ENCODE results near the gene ARHGAP32.

ARHGAP32 gene

DNA sequence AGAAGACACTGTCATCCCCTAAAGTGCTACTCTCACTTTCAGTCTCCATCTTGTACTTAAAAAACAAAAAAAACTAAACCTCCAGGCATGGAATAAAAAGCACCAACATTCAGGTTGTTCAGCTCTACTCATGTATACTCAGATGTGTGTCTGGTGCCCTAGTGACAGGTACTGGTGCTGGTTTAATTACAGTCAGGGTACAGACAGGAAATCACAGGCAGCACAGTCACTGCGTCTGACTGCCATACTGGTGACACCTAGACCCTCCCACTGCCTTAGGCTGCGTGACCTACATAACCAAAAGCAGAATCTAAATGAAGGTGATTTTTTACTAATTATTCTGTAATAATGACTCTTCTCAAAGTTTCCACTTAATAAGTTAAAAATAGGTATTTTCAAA lies at the start of gene ARHGAP32:
Gene ARHGAP32 (minus strand): TSS at position 176 of the 400 bp plus-strand sequence. CDS start 127 bp downstream, at position 49.
- Histone ChIP-seq H3K27ac (ENCODE audit: low read depth, low read length) (peak within 1 kb of the TSS; percentile 10; the same call in 1 of the 2 replicates), H3K9me3 (ENCODE audit: control insufficient read depth, insufficient read depth, low read depth, low read length) (0 out of 2 replicates have a peak, but pooled peaks cover under 1% of the 10 kb centered on the region), H3K36me3 (ENCODE audit: control insufficient read depth, insufficient read depth, low read length) (no peaks in the 10 kb centered on the region), H3K4me3 (ENCODE audit: low read depth, low read length) (no peak within 1 kb of the TSS), H3K9ac (ENCODE audit: low read length) (no peak within 1 kb of the TSS), H3K4me1 (ENCODE audit: control insufficient read depth, insufficient read depth, low read length) (peaks cover 37% of the 10 kb centered on the region), H3K27me3 (ENCODE audit: control insufficient read depth, insufficient read depth, low read length) (no peaks in the 10 kb centered on the region)

DNA sequence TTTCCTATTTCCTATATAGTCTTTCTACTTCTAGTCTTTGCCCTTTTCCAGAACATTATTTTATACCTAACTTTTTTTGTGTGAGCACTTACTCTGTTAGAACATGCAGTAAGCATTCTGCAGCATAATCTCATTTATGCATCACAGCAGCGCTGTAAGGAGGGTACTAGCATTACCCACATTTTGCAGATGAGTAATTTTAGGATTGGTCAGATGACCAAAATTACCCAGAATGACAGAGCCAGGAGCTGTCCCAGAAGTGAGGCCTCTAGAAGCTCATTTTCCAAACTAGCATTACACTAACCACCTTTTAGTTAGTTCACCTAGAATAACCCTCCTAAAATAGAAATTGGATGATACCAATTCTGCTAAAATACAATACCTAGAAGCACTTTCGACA lies 47.1 kb upstream of the ARHGAP32 start:
- Histone ChIP-seq H3K9me3 (ENCODE audit: control insufficient read depth, insufficient read depth, low read depth, low read length) (0 out of 2 replicates have a peak, but pooled peaks cover 2% of the 10 kb centered on the region), H3K36me3 (ENCODE audit: control insufficient read depth, insufficient read depth, low read length) (no peaks in the 10 kb centered on the region), H3K27me3 (ENCODE audit: control insufficient read depth, insufficient read depth, low read length) (no peaks in the 10 kb centered on the region), H3K4me1 (ENCODE audit: control insufficient read depth, insufficient read depth, low read length) (no peaks in the 10 kb centered on the region), H3K9ac (ENCODE audit: low read length) (no peak overlapping the region), H3K4me3 (ENCODE audit: low read depth, low read length) (no peak overlapping the region), H3K27ac (ENCODE audit: low read depth, low read length) (no peak overlapping the region)

- Histone ChIP-seq H3K4me3 (ENCODE audit: low read depth, low read length) (no peak overlapping the region), H3K27ac (ENCODE audit: low read depth, low read length) (no peak overlapping the region), H3K36me3 (ENCODE audit: control insufficient read depth, insufficient read depth, low read length) (no peaks in the 10 kb centered on the region), H3K9ac (ENCODE audit: low read length) (no peak overlapping the region), H3K27me3 (ENCODE audit: control insufficient read depth, insufficient read depth, low read length) (no peaks in the 10 kb centered on the region), H3K4me1 (ENCODE audit: control insufficient read depth, insufficient read depth, low read length) (no peaks in the 10 kb centered on the region), H3K9me3 (ENCODE audit: control insufficient read depth, insufficient read depth, low read depth, low read length) (0 out of 2 replicates have a peak, but pooled peaks cover 2% of the 10 kb centered on the region)
Measured at GRCh38 chr11:129237880-129238638, 45.9 kb upstream of the ARHGAP32 start.

- H3K36me3 ChIP-seq (ENCODE audit: control insufficient read depth, insufficient read depth, low read length) = no peaks in the 10 kb centered on the region
- no peaks in the 10 kb centered on the region for H3K27me3 ChIP-seq (ENCODE audit: control insufficient read depth, insufficient read depth, low read length)
- H3K27ac ChIP-seq (ENCODE audit: low read depth, low read length) = no peak overlapping the region
- no peaks in the 10 kb centered on the region for H3K9me3 ChIP-seq (ENCODE audit: control insufficient read depth, insufficient read depth, low read depth, low read length)
- no peaks in the 10 kb centered on the region for H3K4me1 ChIP-seq (ENCODE audit: control insufficient read depth, insufficient read depth, low read length)
- H3K4me3 ChIP-seq (ENCODE audit: low read depth, low read length) = no peak overlapping the region
- H3K9ac ChIP-seq (ENCODE audit: low read length) = no peak overlapping the region
Measured at GRCh38 chr11:129237456-129237855, 45.3 kb upstream of the ARHGAP32 start.

DNA sequence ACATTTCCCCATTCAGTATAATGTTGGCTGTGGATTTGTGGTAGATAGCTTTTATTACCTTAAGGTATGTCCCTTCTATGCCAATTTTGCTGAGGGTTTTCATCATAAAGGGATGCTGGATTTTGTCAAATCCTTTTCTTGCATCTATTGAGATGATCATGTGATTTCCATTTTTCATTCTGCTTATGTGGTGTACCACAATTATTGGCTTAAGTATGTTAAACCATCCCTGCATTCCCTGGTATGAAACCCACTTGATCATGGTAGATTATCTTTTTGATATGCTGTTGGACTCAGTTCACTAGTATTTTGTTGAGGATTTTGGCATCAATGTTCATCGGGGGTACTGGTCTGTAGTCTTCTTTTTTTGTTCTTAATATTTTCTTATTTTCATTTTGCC lies 44.7 kb upstream of the ARHGAP32 start:
- Histone ChIP-seq H3K9ac (ENCODE audit: low read length) (no peak overlapping the region), H3K27me3 (ENCODE audit: control insufficient read depth, insufficient read depth, low read length) (no peaks in the 10 kb centered on the region), H3K4me3 (ENCODE audit: low read depth, low read length) (no peak overlapping the region), H3K36me3 (ENCODE audit: control insufficient read depth, insufficient read depth, low read length) (no peaks in the 10 kb centered on the region), H3K27ac (ENCODE audit: low read depth, low read length) (no peak overlapping the region), H3K9me3 (ENCODE audit: control insufficient read depth, insufficient read depth, low read depth, low read length) (no peaks in the 10 kb centered on the region), H3K4me1 (ENCODE audit: control insufficient read depth, insufficient read depth, low read length) (no peaks in the 10 kb centered on the region)

GRCh38 chr11:129234978-129235377 lies 42.9 kb upstream of the ARHGAP32 start:
- H3K27ac ChIP-seq (ENCODE audit: low read depth, low read length) = no peak overlapping the region
- no peaks in the 10 kb centered on the region for H3K4me1 ChIP-seq (ENCODE audit: control insufficient read depth, insufficient read depth, low read length)
- H3K36me3 ChIP-seq (ENCODE audit: control insufficient read depth, insufficient read depth, low read length) = no peaks in the 10 kb centered on the region
- no peaks in the 10 kb centered on the region for H3K27me3 ChIP-seq (ENCODE audit: control insufficient read depth, insufficient read depth, low read length)
- H3K9me3 ChIP-seq (ENCODE audit: control insufficient read depth, insufficient read depth, low read depth, low read length) = no peaks in the 10 kb centered on the region
- no peak overlapping the region for H3K4me3 ChIP-seq (ENCODE audit: low read depth, low read length)
- H3K9ac ChIP-seq (ENCODE audit: low read length) = no peak overlapping the region

DNA sequence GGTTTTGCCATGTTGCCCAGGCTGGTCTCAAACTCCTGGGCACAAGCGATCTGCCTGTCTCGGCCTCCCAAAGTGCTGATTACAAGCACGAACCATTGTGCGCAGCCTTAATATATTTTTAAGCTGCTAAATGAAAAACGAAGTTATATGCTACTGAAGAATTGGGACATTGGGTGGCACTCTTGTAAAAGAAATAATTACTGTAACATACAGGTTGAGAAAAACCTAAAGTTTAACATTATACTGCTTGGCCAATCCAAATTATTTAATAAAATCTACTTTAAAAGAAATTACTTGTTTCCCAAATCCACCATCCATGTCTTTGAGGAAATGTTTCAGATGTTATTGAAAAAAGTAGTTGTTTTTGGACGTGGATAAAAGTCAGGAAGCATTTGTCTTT lies 37.9 kb upstream of the ARHGAP32 start:
- Histone ChIP-seq H3K27me3 (ENCODE audit: control insufficient read depth, insufficient read depth, low read length) (no peaks in the 10 kb centered on the region), H3K9ac (ENCODE audit: low read length) (no peak overlapping the region), H3K36me3 (ENCODE audit: control insufficient read depth, insufficient read depth, low read length) (no peaks in the 10 kb centered on the region), H3K9me3 (ENCODE audit: control insufficient read depth, insufficient read depth, low read depth, low read length) (peaks cover 17% of the 10 kb centered on the region), H3K27ac (ENCODE audit: low read depth, low read length) (no peak overlapping the region), H3K4me3 (ENCODE audit: low read depth, low read length) (no peak overlapping the region), H3K4me1 (ENCODE audit: control insufficient read depth, insufficient read depth, low read length) (no peaks in the 10 kb centered on the region)

DNA sequence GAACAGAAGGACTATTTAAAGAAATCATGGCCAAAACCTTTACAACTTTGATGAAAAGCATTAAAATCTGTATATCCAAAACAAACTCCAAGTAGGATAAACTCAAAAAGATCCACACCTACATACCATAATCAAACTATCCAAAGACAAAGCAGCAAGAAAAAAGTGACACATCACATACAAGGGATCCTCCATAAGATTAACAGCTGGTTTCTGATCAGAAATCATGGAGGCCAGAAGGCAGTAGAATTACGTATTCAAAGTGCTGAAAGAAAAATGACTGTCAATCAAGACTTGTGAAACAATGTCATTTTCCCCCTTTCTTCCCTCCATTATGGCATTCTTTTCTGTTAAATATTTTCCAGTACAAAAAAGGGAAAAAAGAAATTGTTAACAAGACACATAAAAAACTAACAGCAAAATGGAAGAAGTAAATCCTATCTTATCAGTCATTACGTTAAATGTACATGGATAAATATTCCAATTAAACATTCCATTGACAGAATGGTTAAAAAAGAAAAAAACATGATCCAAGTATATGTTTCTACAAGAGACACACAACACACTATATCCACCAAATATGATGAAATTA lies 34.2 kb upstream of the ARHGAP32 start:
- Histone ChIP-seq H3K27me3 (ENCODE audit: control insufficient read depth, insufficient read depth, low read length) (no peaks in the 10 kb centered on the region), H3K9me3 (ENCODE audit: control insufficient read depth, insufficient read depth, low read depth, low read length) (peaks cover 17% of the 10 kb centered on the region), H3K36me3 (ENCODE audit: control insufficient read depth, insufficient read depth, low read length) (no peaks in the 10 kb centered on the region), H3K4me3 (ENCODE audit: low read depth, low read length) (no peak overlapping the region), H3K27ac (ENCODE audit: low read depth, low read length) (no peak overlapping the region), H3K4me1 (ENCODE audit: control insufficient read depth, insufficient read depth, low read length) (peaks cover 6% of the 10 kb centered on the region; the same call in 1 of the 2 replicates), H3K9ac (ENCODE audit: low read length) (no peak overlapping the region)

- no peak overlapping the region for H3K4me3 ChIP-seq (ENCODE audit: low read depth, low read length)
- H3K36me3 ChIP-seq (ENCODE audit: control insufficient read depth, insufficient read depth, low read length) = no peaks in the 10 kb centered on the region
- H3K27me3 ChIP-seq (ENCODE audit: control insufficient read depth, insufficient read depth, low read length) = no peaks in the 10 kb centered on the region
- no peak overlapping the region for H3K27ac ChIP-seq (ENCODE audit: low read depth, low read length)
- peaks cover 16% of the 10 kb centered on the region; the same call in 1 of the 2 replicates for H3K4me1 ChIP-seq (ENCODE audit: control insufficient read depth, insufficient read depth, low read length)
- peaks cover 17% of the 10 kb centered on the region for H3K9me3 ChIP-seq (ENCODE audit: control insufficient read depth, insufficient read depth, low read depth, low read length)
- no peak overlapping the region for H3K9ac ChIP-seq (ENCODE audit: low read length)
Measured at GRCh38 chr11:129225190-129225589, 33.1 kb upstream of the ARHGAP32 start.

- H3K27me3 ChIP-seq (ENCODE audit: control insufficient read depth, insufficient read depth, low read length) = no peaks in the 10 kb centered on the region
- no peak overlapping the region for H3K9ac ChIP-seq (ENCODE audit: low read length)
- H3K4me3 ChIP-seq (ENCODE audit: low read depth, low read length) = no peak overlapping the region
Measured at GRCh38 chr11:129224538-129224937, 32.4 kb upstream of the ARHGAP32 start.

GRCh38 chr11:129223701-129224149 lies 31.6 kb upstream of the ARHGAP32 start:
- no peaks in the 10 kb centered on the region for H3K27me3 ChIP-seq (ENCODE audit: control insufficient read depth, insufficient read depth, low read length)
- no peak overlapping the region for H3K27ac ChIP-seq (ENCODE audit: low read depth, low read length)
- H3K4me3 ChIP-seq (ENCODE audit: low read depth, low read length) = no peak overlapping the region
- no peaks in the 10 kb centered on the region for H3K36me3 ChIP-seq (ENCODE audit: control insufficient read depth, insufficient read depth, low read length)
- peaks cover 29% of the 10 kb centered on the region for H3K4me1 ChIP-seq (ENCODE audit: control insufficient read depth, insufficient read depth, low read length)
- H3K9ac ChIP-seq (ENCODE audit: low read length) = no peak overlapping the region
- peaks cover 17% of the 10 kb centered on the region for H3K9me3 ChIP-seq (ENCODE audit: control insufficient read depth, insufficient read depth, low read depth, low read length)

More at GRCh38 chr11:129224538-129224937, 32.4 kb upstream of the ARHGAP32 start:
- Histone ChIP-seq H3K4me1 (ENCODE audit: control insufficient read depth, insufficient read depth, low read length) (peaks cover 22% of the 10 kb centered on the region), H3K36me3 (ENCODE audit: control insufficient read depth, insufficient read depth, low read length) (no peaks in the 10 kb centered on the region), H3K27ac (ENCODE audit: low read depth, low read length) (no peak overlapping the region), H3K9me3 (ENCODE audit: control insufficient read depth, insufficient read depth, low read depth, low read length) (peaks cover 17% of the 10 kb centered on the region)
